GM12892 (cell line): ENCODE results near the gene NKG7.
"Not testable (repeated sequence)": the region's sequence is repeated elsewhere in the genome, so short reads cannot be mapped to it uniquely, and the experiment has no call there.

Experiments
- DNase-seq: peaks from one replicate; pipeline ENCODE4 v3.0.0; 2011; ENCODE audit not compliant: insufficient read length
- FAIRE-seq: peaks from 2 replicates; lab custom pipeline; 2011; peaks lifted over from hg19 to GRCh38; lab: Jason Lieb, UNC
- POLR2A ChIP-seq: IDR thresholded peaks from 2 replicates; pipeline ENCODE4 v1.6.1; 2011; ENCODE audit warnings: low read depth, low read length, control low read depth
- POLR2AphosphoS5 ChIP-seq: IDR thresholded peaks from 2 replicates; pipeline ENCODE4 v1.6.1; 2011; ENCODE audit warnings: low read depth, low read length, control low read depth
- TAF1 ChIP-seq: IDR thresholded peaks from 2 replicates; pipeline ENCODE4 v1.6.1; 2011; ENCODE audit warnings: low read depth, mild to moderate bottlenecking, control low read depth, low read length, borderline replicate concordance

The NKG7 gene

GRCh38 chr19:51402117-51402516, 29.7 kb upstream of the NKG7 start:
- TF ChIP-seq TAF1 (no peak), POLR2A (no peak), POLR2AphosphoS5 (no peak)
- FAIRE-seq (no peak), DNase-seq (no peak)

GRCh38 chr19:51399936-51400335, 27.5 kb upstream of the NKG7 start:
- DNase-seq, FAIRE-seq: not testable (repeated sequence)

- FAIRE-seq (no peak), DNase-seq (no peak)
- TF ChIP-seq POLR2A (no peak), POLR2AphosphoS5 (no peak), TAF1 (no peak)
These were observed 26.8 kb upstream of the NKG7 start for GRCh38 chr19:51399231-51399630.

GRCh38 chr19:51398096-51398704, 25.7 kb upstream of the NKG7 start:
- TF ChIP-seq POLR2AphosphoS5: no peak
- TF ChIP-seq TAF1: no peak
- TF ChIP-seq POLR2A: no peak
- FAIRE-seq (peak; percentile 65), DNase-seq (no peak)

- DNase-seq, FAIRE-seq: not testable (repeated sequence)
These were observed 25.0 kb upstream of the NKG7 start for GRCh38 chr19:51397453-51397852.

- DNase-seq: no peak
- no peak for FAIRE-seq
- TF ChIP-seq POLR2A: no peak
- TF ChIP-seq POLR2AphosphoS5: no peak
- no peak for TF ChIP-seq TAF1
These were observed 23.7 kb upstream of the NKG7 start for GRCh38 chr19:51396175-51396574.

GRCh38 chr19:51394050-51394836, 21.8 kb upstream of the NKG7 start:
- peak; percentile 51; the same call in 1 of the 2 replicates for TF ChIP-seq POLR2AphosphoS5
- peak; percentile 75 for TF ChIP-seq POLR2A
- TF ChIP-seq TAF1: peak; percentile 27; the same call in 1 of the 2 replicates
- FAIRE-seq: peak; percentile 98
- peak; percentile 84 for DNase-seq

GRCh38 chr19:51392701-51393100, 20.2 kb upstream of the NKG7 start:
- DNase-seq (no peak), FAIRE-seq (no peak)
- TF ChIP-seq POLR2AphosphoS5 (no peak), TAF1 (no peak), POLR2A (no peak)

- DNase-seq: no peak
- FAIRE-seq: no peak
- TF ChIP-seq TAF1 (no peak), POLR2A (no peak), POLR2AphosphoS5 (no peak)
These were observed 18.7 kb upstream of the NKG7 start for GRCh38 chr19:51391073-51391611.

- FAIRE-seq: no peak
- DNase-seq: no peak
- no peak for TF ChIP-seq POLR2AphosphoS5
- TF ChIP-seq POLR2A: no peak
- no peak for TF ChIP-seq TAF1
These were observed 16.7 kb upstream of the NKG7 start for GRCh38 chr19:51389143-51389542.

- TF ChIP-seq POLR2A (no peak), POLR2AphosphoS5 (no peak), TAF1 (no peak)
- FAIRE-seq: no peak
These were observed 15.5 kb upstream of the NKG7 start, which contains the start of gene LIM2 for GRCh38 chr19:51387924-51388389. Gene LIM2 (minus strand): TSS chr19:51387974. CDS start chr19:51387443, 531 bp downstream.

More at GRCh38 chr19:51387924-51388389, 15.5 kb upstream of the NKG7 start, which contains the start of gene LIM2:
- DNase-seq: no peak
